ENCODE data around the gene STK16. TPM values are rescaled to one million over a fixed set of nuclear protein-coding genes. Genes with fewer than 3 reads are reported as not detected.
A peak's percentile ranks its signal among the peaks of the same experiment; 100 is the strongest.

STK16 gene
- total and polyA plus RNA-seq, 2 of the 13 experiments (the other 11 are each of a cell fraction or from before 2014, with no cell fraction given) = 28.0 to 50.9 TPM

DNA sequence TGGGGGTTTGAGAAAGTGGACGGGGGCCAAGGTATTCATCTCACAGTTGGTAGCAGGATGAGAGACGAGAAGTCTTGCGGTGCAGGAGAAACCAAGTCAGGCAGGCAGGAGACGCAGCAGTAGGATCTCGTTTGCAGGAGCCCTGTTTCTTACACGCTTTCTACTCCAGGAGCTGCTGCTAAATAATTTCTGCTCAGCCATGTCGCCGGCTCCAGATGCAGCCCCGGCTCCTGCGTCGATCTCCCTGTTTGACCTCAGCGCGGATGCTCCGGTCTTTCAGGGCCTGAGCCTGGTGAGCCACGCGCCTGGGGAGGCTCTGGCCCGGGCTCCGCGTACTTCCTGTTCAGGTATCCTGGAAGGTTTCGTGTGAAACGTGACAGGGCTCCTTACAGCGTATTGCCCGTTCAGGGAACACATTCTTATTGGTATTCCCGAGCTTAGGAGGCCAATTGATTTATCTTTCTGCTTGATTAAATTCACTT is 15.2 kb upstream of the STK16 start (continued):
- TF ChIP-seq, protein P1, sequence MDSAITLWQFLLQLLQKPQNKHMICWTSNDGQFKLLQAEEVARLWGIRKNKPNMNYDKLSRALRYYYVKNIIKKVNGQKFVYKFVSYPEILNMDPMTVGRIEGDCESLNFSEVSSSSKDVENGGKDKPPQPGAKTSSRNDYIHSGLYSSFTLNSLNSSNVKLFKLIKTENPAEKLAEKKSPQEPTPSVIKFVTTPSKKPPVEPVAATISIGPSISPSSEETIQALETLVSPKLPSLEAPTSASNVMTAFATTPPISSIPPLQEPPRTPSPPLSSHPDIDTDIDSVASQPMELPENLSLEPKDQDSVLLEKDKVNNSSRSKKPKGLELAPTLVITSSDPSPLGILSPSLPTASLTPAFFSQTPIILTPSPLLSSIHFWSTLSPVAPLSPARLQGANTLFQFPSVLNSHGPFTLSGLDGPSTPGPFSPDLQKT (CRISPR knock-in tag; IDR thresholded peaks at IDR 0.05; ENCODE audit: borderline replicate concordance) = no peak
- TF ChIP-seq ZNF337 (CRISPR knock-in tag; IDR thresholded peaks at IDR 0.05; ENCODE audit: borderline replicate concordance, low read depth) (peak; percentile 76; the same call in 1 of the 2 replicates), MXI1 (IDR thresholded peaks at IDR 0.05; ENCODE audit: borderline replicate concordance, low read depth, low read length) (peak; percentile 64; the same call in 1 of the 3 replicates), ZNF253 (CRISPR knock-in tag; IDR thresholded peaks at IDR 0.05; ENCODE audit: borderline replicate concordance) (0 out of 2 replicates have a peak, but pooled peaks have one; percentile 9), NRL (CRISPR knock-in tag; IDR thresholded peaks at IDR 0.05; ENCODE audit: borderline replicate concordance) (0 out of 2 replicates have a peak, but pooled peaks have one; percentile 6), PHF21A (CRISPR knock-in tag; IDR thresholded peaks at IDR 0.05) (0 out of 2 replicates have a peak, but pooled peaks have one; percentile 3), NR3C1 (CRISPR knock-in tag; IDR thresholded peaks at IDR 0.05) (0 out of 2 replicates have a peak, but pooled peaks have one; percentile 10), MTA3 (CRISPR knock-in tag; IDR thresholded peaks at IDR 0.05) (no peak), SOX13 (IDR thresholded peaks at IDR 0.05) (no peak), SOX13 (CRISPR knock-in tag; conservative IDR thresholded peaks at IDR 0.05 in 1 of 2, IDR thresholded peaks at IDR 0.05 in 1 of 2) (0 out of 4 replicates have a peak, but pooled peaks of 1 of the 2 experiments have one; percentile 6), CEBPG (CRISPR knock-in tag; IDR thresholded peaks at IDR 0.05) (0 out of 2 replicates have a peak, but pooled peaks have one; percentile 12), NFE2L1 (CRISPR knock-in tag; IDR thresholded peaks at IDR 0.05; ENCODE audit: borderline replicate concordance) (0 out of 2 replicates have a peak, but pooled peaks have one; percentile 50), MXD4 (CRISPR knock-in tag; IDR thresholded peaks at IDR 0.05) (peak; percentile 62; the same call in 1 of the 2 replicates), ZNF441 (CRISPR knock-in tag; IDR thresholded peaks at IDR 0.05; ENCODE audit: borderline replicate concordance) (no peak), ISL2 (CRISPR knock-in tag; IDR thresholded peaks at IDR 0.05) (0 out of 2 replicates have a peak, but pooled peaks have one; percentile 25)
- TF ChIP-seq, protein P2, sequence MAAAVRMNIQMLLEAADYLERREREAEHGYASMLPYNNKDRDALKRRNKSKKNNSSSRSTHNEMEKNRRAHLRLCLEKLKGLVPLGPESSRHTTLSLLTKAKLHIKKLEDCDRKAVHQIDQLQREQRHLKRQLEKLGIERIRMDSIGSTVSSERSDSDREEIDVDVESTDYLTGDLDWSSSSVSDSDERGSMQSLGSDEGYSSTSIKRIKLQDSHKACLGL (CRISPR knock-in tag; IDR thresholded peaks at IDR 0.05) = peak; percentile 33; the same call in 1 of the 2 replicates
- TF ChIP-seq, protein P3, sequence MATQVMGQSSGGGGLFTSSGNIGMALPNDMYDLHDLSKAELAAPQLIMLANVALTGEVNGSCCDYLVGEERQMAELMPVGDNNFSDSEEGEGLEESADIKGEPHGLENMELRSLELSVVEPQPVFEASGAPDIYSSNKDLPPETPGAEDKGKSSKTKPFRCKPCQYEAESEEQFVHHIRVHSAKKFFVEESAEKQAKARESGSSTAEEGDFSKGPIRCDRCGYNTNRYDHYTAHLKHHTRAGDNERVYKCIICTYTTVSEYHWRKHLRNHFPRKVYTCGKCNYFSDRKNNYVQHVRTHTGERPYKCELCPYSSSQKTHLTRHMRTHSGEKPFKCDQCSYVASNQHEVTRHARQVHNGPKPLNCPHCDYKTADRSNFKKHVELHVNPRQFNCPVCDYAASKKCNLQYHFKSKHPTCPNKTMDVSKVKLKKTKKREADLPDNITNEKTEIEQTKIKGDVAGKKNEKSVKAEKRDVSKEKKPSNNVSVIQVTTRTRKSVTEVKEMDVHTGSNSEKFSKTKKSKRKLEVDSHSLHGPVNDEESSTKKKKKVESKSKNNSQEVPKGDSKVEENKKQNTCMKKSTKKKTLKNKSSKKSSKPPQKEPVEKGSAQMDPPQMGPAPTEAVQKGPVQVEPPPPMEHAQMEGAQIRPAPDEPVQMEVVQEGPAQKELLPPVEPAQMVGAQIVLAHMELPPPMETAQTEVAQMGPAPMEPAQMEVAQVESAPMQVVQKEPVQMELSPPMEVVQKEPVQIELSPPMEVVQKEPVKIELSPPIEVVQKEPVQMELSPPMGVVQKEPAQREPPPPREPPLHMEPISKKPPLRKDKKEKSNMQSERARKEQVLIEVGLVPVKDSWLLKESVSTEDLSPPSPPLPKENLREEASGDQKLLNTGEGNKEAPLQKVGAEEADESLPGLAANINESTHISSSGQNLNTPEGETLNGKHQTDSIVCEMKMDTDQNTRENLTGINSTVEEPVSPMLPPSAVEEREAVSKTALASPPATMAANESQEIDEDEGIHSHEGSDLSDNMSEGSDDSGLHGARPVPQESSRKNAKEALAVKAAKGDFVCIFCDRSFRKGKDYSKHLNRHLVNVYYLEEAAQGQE (IDR thresholded peaks at IDR 0.05; ENCODE audit: borderline replicate concordance in 1 of 2, low read depth in 1 of 2, low read length in 2 of 2) = no peak
- TF ChIP-seq, protein P4, sequence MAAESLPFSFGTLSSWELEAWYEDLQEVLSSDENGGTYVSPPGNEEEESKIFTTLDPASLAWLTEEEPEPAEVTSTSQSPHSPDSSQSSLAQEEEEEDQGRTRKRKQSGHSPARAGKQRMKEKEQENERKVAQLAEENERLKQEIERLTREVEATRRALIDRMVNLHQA (CRISPR knock-in tag; IDR thresholded peaks at IDR 0.05) = 0 out of 2 replicates have a peak, but pooled peaks have one; percentile 67
- TF ChIP-seq, protein P5, sequence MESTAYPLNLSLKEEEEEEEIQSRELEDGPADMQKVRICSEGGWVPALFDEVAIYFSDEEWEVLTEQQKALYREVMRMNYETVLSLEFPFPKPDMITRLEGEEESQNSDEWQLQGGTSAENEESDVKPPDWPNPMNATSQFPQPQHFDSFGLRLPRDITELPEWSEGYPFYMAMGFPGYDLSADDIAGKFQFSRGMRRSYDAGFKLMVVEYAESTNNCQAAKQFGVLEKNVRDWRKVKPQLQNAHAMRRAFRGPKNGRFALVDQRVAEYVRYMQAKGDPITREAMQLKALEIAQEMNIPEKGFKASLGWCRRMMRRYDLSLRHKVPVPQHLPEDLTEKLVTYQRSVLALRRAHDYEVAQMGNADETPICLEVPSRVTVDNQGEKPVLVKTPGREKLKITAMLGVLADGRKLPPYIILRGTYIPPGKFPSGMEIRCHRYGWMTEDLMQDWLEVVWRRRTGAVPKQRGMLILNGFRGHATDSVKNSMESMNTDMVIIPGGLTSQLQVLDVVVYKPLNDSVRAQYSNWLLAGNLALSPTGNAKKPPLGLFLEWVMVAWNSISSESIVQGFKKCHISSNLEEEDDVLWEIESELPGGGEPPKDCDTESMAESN (CRISPR knock-in tag; conservative IDR thresholded peaks at IDR 0.05) = 0 out of 2 replicates have a peak, but pooled peaks have one; percentile 37
- TF ChIP-seq, protein P6, sequence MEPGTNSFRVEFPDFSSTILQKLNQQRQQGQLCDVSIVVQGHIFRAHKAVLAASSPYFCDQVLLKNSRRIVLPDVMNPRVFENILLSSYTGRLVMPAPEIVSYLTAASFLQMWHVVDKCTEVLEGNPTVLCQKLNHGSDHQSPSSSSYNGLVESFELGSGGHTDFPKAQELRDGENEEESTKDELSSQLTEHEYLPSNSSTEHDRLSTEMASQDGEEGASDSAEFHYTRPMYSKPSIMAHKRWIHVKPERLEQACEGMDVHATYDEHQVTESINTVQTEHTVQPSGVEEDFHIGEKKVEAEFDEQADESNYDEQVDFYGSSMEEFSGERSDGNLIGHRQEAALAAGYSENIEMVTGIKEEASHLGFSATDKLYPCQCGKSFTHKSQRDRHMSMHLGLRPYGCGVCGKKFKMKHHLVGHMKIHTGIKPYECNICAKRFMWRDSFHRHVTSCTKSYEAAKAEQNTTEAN (CRISPR knock-in tag; conservative IDR thresholded peaks at IDR 0.05) = peak; percentile 59; the same call in 1 of the 2 replicates
